Astrocyte of the spinal cord (primary cell): Measurements from ENCODE around the gene MRPS10.

Source experiments
- DNase-seq: peaks from one replicate; pipeline ENCODE4 v3.0.0; 2011; ENCODE audit warnings: low read depth, low spot score
- H3K4me3 ChIP-seq: 2 replicates; pipeline ENCODE4 v1.5.1; 2011; ENCODE audit warnings: low read depth, mild to moderate bottlenecking, low read length, moderate library complexity
- in situ Hi-C: cut with HindIII; loops from 2 replicates; pipeline ENCODE4 v1.10.0; 2017; ENCODE audit warnings: low sequenced_read_pairs
- TF ChIP-seq, protein P1 (sequence below): IDR thresholded peaks from 2 replicates; pipeline ENCODE4 v1.5.1; 2012; ENCODE audit warnings: low read depth, mild to moderate bottlenecking, low read length, inconsistent platforms

The MRPS10 gene

GRCh38 chr6:42232035-42232434 is 14.4 kb upstream of the MRPS10 start:
- no peak for DNase-seq
- in situ Hi-C loops = no loop called here
- H3K4me3 ChIP-seq = no peak overlapping the region
- TF ChIP-seq, protein P1, sequence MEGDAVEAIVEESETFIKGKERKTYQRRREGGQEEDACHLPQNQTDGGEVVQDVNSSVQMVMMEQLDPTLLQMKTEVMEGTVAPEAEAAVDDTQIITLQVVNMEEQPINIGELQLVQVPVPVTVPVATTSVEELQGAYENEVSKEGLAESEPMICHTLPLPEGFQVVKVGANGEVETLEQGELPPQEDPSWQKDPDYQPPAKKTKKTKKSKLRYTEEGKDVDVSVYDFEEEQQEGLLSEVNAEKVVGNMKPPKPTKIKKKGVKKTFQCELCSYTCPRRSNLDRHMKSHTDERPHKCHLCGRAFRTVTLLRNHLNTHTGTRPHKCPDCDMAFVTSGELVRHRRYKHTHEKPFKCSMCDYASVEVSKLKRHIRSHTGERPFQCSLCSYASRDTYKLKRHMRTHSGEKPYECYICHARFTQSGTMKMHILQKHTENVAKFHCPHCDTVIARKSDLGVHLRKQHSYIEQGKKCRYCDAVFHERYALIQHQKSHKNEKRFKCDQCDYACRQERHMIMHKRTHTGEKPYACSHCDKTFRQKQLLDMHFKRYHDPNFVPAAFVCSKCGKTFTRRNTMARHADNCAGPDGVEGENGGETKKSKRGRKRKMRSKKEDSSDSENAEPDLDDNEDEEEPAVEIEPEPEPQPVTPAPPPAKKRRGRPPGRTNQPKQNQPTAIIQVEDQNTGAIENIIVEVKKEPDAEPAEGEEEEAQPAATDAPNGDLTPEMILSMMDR = no peak

DNA sequence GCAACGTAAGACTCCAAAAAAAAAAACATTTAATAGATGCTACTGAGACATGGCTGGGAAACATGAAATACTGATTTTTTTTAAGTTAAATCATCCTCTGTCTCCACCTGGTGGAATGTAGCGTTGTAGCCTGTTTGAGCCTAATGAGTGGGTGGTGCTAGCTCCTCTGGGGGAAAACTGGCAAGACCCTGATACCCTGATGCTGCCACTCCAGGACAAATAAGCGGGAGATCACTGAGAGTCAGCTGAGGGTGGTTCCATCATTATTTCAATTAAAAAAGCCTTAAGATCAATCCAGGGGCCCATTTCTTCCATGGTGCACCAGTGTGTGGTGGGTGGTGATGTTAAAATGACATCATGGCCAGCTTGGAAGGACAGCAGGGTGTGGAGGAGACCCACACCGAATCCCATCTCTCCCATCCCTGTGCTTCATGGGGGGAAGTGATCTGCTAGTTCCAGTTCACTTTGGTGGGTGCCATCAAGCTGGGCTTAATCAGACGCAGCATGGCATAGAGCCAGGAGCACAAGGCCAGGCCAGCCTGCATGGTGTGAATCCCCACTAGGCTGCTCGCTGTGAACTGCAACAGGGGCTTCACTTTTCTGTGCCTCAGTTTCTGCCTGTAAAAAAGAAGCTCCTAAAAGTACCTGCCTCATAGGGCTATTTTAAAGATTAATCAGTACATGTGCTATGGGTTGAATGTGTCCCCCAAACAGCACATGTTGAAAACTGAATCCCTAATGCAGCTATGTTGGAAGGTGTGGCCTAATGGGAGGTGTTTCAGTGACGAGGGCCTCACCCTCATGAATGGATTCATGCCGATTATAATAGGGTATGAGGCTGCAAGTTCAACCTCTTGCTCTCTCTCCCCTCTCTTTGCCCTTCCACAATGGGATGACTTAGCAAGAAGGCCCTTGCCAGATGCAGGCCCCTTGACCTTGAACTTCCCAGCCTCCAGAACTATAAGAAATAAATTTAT is 13.0 kb upstream of the MRPS10 start:
- H3K4me3 ChIP-seq = no peak overlapping the region
- TF ChIP-seq, protein P1 = peak; percentile 55
- in situ Hi-C loops = no loop called here
- DNase-seq = peak; percentile 36

DNA sequence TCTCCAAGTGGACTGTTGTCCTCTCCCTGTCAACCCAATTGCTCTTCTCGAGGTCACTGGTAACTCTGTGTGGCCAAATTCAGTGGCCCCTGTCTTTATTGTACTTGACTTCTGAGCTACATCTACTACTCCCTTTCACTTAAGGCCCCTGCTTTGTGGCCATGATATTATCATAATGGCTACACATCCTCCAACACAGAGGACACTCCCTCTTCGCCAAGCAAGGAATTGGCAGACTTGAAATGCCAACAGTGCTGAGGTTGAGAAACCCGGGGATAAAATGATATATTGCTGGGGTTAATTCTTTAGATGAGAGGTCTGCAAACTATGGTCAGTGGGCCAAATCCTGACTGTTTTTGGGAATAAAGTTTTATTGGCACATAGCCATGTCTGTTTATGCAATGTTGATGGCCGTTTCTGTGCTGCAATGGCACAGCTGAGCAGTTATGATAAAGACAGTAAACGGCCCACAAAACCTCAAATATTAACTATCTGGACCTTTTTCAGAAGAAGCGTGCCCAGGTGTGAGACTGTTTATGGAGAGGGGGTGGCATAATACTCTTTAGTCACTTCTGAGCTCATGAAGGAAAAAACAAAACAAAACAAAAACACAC is 12.0 kb upstream of the MRPS10 start:
- in situ Hi-C loops = no loop called here
- TF ChIP-seq, protein P1 = no peak
- no peak for DNase-seq
- H3K4me3 ChIP-seq = no peak overlapping the region

GRCh38 chr6:42228305-42228704 is 10.6 kb upstream of the MRPS10 start:
- DNase-seq = no peak
- TF ChIP-seq, protein P1 = no peak
- no peak overlapping the region for H3K4me3 ChIP-seq
- in situ Hi-C loops = no loop called here

DNA sequence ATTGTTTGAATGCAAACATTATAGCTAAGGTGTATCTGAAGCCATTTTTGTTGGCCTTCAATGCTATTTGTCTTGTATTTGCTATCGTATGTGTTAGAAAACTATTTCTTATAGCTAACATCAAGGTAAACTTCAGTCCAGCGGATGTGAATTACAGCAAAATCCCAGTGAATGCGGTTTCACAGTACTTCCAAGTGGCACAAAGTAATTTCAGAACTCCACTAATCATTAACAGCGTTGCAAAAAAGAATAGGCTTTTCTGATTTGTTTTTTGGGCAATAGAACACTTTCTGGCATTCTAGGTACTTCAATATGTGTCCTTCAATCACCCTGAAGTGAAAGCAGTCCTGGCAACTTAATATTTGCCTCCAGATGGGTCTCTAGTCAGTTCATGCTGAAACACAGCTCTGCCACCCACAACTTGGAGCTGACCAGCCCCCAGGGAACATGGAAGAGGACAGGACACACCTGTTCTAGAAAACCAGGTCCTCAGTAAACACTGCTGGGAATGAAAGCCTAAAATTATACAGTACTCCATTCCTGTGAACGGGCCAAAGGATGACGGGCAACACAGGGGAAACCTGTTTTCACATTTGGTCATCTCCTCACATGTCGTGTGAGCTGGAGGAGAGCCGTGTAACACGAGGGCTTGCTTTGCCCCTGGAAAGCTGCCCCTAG is 9.7 kb upstream of the MRPS10 start:
- in situ Hi-C loops = no loop called here
- no peak for DNase-seq
- TF ChIP-seq, protein P1 = no peak
- no peak overlapping the region for H3K4me3 ChIP-seq

DNA sequence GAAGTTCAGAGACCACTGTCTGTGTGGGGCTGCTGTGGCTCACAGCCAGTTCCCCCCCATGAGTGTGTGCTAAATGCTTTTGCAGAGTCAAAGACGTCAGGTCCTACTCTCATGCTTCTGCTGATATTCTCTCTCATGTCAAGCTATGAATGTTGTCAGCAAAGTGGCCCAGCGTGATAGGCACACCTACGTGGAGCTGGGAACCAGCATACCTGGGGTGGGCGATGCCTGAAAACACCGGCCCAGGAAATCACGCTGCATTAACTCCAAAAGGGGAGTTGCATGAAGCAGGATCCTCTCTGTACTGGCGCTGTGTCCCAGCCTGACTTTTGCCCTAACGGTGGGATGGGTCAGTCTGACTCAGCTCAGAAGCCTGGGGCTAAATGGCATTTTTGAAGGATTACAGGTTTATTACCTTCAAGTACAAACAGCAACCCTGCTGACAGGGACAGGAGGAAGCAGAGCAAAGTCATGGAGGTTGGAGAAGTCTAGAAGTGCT is 9.0 kb upstream of the MRPS10 start:
- in situ Hi-C loops = no loop called here
- TF ChIP-seq, protein P1 = no peak
- H3K4me3 ChIP-seq = no peak overlapping the region

More for the DNA sequence above, 9.0 kb upstream of the MRPS10 start:
- DNase-seq = peak; percentile 69
